B cell (primary cell): ENCODE measurements around the gene PNMA6A.

Source experiments
- CTCF ChIP-seq: fragments of 200-600 bp; IDR thresholded peaks from one replicate; pipeline ENCODE4 v1.8.0; 2022; ENCODE audit warnings: antibody characterized with exemption, mild to moderate bottlenecking
- EZH2 ChIP-seq: IDR thresholded peaks from 2 replicates; pipeline ENCODE4 v1.6.1; 2012; ENCODE audit warnings: borderline replicate concordance, low read depth, mild to moderate bottlenecking, moderate library complexity, low read length; ENCODE audit not compliant: insufficient read depth, poor library complexity, severe bottlenecking

- TF ChIP-seq CTCF, result no peak
- TF ChIP-seq EZH2, result no peak
Observed at GRCh38 chrX:153057281-153057680, 15.0 kb upstream of the PNMA6A start.
